Chondrocyte (in vitro differentiated cells): Measurements from ENCODE around the gene STK4. TPM values are rescaled to one million over a fixed set of nuclear protein-coding genes. Genes with fewer than 3 reads are reported as not detected.

Experiments used
- DNase-seq: peaks from one replicate; pipeline ENCODE4 v3.0.0; 2021; ENCODE audit warnings: mixed read lengths, low spot score
- H3K27ac Mint-ChIP-seq: one replicate; pipeline ENCODE4 v1.8.0; 2021; ENCODE audit warnings: mild to moderate bottlenecking, moderate library complexity, mixed read lengths; ENCODE audit not compliant: unreplicated experiment
- H3K27me3 Mint-ChIP-seq: 2 replicates; pipeline ENCODE4 v1.8.0; 2021; ENCODE audit warnings: low read depth, mixed read lengths
- H3K36me3 Mint-ChIP-seq: 2 replicates; pipeline ENCODE4 v1.8.0; 2021; ENCODE audit warnings: low read depth, mixed read lengths
- H3K4me1 Mint-ChIP-seq: 2 replicates; pipeline ENCODE4 v1.8.0; 2021; ENCODE audit warnings: low read depth, mild to moderate bottlenecking, mixed read lengths
- H3K4me3 Mint-ChIP-seq: one replicate; pipeline ENCODE4 v1.8.0; 2021; ENCODE audit warnings: mild to moderate bottlenecking, moderate library complexity, mixed read lengths; ENCODE audit not compliant: unreplicated experiment
- H3K9me3 Mint-ChIP-seq: 2 replicates; pipeline ENCODE4 v1.8.0; 2021; ENCODE audit warnings: low read depth, mixed read lengths
- total RNA-seq: library from RNA; stranded (reverse); gene quantifications from 3 replicates; pipeline ENCODE4 v1.2.1, GENCODE V29; 2021
- TF ChIP-seq, protein P1 (sequence below): fragments of 200-600 bp; sonication (generic); IDR thresholded peaks from 2 replicates; pipeline ENCODE4 v1.5.0; 2021; ENCODE audit warnings: antibody characterized with exemption, mild to moderate bottlenecking, moderate library complexity

STK4 gene
- total RNA-seq, 1 donor from 2014 or later, result 23.4 TPM

DNA sequence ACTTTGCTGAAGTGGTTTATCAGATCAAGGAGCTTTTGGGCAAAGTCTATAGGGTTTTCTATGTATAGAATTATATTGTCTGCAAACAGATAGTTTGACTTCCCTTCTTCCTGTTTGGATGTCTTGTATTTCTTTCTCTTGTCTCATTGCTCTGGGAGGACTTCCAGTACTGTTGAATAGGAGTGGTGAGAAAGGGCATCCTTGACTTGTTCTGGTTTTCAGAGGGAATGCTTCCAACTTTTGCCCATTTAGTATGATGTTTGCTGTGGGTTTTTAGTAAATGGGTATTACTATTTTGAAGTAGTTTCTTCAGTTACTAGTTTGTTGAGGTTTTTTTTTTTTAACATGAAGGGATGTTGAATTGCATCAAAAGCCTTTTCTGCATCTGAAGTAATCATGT lies 98.5 kb downstream of the STK4 start:
- Mint-ChIP-seq H3K27ac (no peak overlapping the region), H3K9me3 (no peaks in the 10 kb centered on the region), H3K4me3 (no peak overlapping the region), H3K4me1 (peaks cover 15% of the 10 kb centered on the region), H3K36me3 (peaks cover 7% of the 10 kb centered on the region), H3K27me3 (no peaks in the 10 kb centered on the region)
- TF ChIP-seq, protein P1, sequence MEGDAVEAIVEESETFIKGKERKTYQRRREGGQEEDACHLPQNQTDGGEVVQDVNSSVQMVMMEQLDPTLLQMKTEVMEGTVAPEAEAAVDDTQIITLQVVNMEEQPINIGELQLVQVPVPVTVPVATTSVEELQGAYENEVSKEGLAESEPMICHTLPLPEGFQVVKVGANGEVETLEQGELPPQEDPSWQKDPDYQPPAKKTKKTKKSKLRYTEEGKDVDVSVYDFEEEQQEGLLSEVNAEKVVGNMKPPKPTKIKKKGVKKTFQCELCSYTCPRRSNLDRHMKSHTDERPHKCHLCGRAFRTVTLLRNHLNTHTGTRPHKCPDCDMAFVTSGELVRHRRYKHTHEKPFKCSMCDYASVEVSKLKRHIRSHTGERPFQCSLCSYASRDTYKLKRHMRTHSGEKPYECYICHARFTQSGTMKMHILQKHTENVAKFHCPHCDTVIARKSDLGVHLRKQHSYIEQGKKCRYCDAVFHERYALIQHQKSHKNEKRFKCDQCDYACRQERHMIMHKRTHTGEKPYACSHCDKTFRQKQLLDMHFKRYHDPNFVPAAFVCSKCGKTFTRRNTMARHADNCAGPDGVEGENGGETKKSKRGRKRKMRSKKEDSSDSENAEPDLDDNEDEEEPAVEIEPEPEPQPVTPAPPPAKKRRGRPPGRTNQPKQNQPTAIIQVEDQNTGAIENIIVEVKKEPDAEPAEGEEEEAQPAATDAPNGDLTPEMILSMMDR, result no peak
- no peak for DNase-seq

DNA sequence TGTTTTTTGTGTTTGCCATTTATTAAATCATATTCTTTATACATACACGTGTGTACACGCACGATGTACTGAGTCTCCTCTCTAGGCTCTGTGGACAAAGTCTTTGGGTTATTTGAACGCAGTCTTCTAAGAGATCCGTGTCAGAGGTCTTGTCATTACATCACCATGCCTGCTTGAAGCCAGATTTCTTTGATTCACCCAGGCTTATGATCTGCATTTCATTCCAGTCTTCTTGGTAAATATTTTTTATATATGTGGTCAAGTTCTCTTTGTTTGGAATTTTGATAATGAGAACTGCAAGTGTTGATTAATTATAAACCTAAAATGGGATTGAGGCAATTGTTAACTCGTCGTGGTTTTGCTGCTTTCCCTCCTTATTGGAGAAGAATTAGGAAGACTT lies 100.1 kb downstream of the STK4 start:
- Mint-ChIP-seq H3K27ac (no peak overlapping the region), H3K4me1 (peaks cover 13% of the 10 kb centered on the region), H3K27me3 (no peaks in the 10 kb centered on the region), H3K36me3 (peaks cover 10% of the 10 kb centered on the region), H3K9me3 (no peaks in the 10 kb centered on the region), H3K4me3 (no peak overlapping the region)
- TF ChIP-seq, protein P1, result no peak
- no peak for DNase-seq

DNA sequence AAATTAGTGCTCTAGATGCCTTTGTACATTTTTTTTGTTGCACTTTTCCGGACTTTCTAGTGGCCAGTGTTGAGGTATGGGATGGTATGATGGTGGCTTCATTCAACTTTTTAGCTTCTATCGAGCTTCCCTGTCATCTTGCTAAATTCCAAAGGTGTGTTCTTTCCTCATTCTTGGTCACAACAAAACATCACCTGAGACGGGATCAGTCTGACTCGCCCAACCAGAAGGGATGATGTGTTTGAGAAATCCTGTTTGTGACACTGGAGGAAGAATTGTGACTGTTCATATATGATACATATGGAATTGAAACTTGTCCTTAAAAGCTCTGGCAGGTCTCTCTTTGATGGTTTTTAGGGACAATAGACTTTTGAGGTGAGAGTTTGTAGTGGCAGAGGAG lies 100.8 kb downstream of the STK4 start:
- no peaks in the 10 kb centered on the region for H3K9me3 Mint-ChIP-seq
- no peaks in the 10 kb centered on the region for H3K27me3 Mint-ChIP-seq
- H3K36me3 Mint-ChIP-seq, result peaks cover 10% of the 10 kb centered on the region
- DNase-seq, result no peak
- TF ChIP-seq, protein P1, result no peak
- H3K4me3 Mint-ChIP-seq, result no peak overlapping the region
- H3K4me1 Mint-ChIP-seq, result peaks cover 7% of the 10 kb centered on the region
- H3K27ac Mint-ChIP-seq, result no peak overlapping the region

DNA sequence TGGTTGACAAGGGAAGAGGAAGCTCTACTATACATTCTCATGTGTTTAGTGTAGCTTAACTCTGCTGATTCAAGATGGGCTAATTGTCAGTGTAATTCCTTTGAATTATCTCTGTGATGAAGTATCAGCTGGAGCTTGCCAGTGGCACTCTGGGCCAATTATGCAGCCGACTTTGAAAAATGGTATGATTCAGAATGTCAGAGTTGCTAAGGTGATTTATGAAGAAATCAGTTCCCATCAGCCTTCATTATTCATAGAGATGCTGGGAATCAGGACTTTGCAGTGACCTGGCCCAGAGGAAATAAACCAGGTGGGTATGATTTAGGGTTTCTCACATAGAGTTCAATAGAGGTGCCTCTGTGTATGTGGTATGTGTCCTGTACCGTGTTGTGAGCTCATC lies 101.2 kb downstream of the STK4 start:
- DNase-seq, result no peak
- TF ChIP-seq, protein P1, result no peak
- Mint-ChIP-seq H3K27me3 (no peaks in the 10 kb centered on the region), H3K4me3 (no peak overlapping the region), H3K4me1 (peaks cover 5% of the 10 kb centered on the region), H3K36me3 (peaks cover 10% of the 10 kb centered on the region), H3K27ac (no peak overlapping the region), H3K9me3 (no peaks in the 10 kb centered on the region)

DNA sequence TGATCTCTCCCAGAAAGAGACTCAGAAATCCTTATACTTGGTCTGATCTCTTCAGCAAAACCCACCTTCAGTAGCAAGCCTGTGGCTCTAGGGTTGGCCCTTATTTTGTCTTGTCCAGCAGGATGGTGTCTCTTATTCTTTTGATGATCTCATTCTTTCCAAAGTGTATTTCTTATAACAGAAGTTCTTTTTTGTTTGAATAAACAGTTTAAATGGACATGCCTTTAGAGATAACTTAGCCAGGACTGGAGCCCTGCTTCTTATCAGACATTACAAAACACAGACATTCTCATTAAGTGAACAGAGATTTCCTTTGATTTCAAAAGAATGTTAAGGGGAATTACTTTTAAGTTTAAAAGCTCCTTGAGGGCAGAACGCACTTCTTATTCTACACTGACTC lies 102.9 kb downstream of the STK4 start:
- Mint-ChIP-seq H3K27me3 (no peaks in the 10 kb centered on the region), H3K4me3 (no peak overlapping the region), H3K36me3 (peaks cover 6% of the 10 kb centered on the region), H3K27ac (no peak overlapping the region), H3K4me1 (peaks cover 15% of the 10 kb centered on the region), H3K9me3 (no peaks in the 10 kb centered on the region)
- TF ChIP-seq, protein P1, result no peak
- DNase-seq, result no peak
